ENCODE data around the gene ELMO1.

The ELMO1 gene

DNA sequence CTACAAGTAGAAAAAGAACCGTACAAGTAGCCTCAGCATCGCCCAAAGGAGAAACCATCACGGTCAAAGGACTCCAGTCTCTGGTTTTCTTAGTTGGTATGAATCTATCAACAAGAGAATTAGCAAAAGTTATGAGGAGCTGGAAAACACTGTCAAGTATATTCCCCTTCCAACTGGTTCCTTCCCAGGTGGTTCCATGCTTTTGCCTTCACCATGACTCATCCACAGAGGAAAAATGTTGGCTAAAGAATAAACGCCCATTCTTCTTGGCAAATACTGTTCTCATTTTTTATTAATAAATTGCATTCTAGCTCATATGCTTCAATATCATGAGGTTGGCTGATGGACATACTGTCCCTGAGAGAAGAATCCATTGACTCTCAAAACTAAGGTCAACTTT lies 6.4 kb downstream of the ELMO1 start:
- TF ChIP-seq, protein P1, sequence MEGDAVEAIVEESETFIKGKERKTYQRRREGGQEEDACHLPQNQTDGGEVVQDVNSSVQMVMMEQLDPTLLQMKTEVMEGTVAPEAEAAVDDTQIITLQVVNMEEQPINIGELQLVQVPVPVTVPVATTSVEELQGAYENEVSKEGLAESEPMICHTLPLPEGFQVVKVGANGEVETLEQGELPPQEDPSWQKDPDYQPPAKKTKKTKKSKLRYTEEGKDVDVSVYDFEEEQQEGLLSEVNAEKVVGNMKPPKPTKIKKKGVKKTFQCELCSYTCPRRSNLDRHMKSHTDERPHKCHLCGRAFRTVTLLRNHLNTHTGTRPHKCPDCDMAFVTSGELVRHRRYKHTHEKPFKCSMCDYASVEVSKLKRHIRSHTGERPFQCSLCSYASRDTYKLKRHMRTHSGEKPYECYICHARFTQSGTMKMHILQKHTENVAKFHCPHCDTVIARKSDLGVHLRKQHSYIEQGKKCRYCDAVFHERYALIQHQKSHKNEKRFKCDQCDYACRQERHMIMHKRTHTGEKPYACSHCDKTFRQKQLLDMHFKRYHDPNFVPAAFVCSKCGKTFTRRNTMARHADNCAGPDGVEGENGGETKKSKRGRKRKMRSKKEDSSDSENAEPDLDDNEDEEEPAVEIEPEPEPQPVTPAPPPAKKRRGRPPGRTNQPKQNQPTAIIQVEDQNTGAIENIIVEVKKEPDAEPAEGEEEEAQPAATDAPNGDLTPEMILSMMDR (IDR thresholded peaks at IDR 0.05; ENCODE audit: low read depth, low read length) = no peak
- H3K27ac ChIP-seq = no peak overlapping the region
- no peak overlapping the region for H3K4me3 ChIP-seq (ENCODE audit: low read depth, low read length)

DNA sequence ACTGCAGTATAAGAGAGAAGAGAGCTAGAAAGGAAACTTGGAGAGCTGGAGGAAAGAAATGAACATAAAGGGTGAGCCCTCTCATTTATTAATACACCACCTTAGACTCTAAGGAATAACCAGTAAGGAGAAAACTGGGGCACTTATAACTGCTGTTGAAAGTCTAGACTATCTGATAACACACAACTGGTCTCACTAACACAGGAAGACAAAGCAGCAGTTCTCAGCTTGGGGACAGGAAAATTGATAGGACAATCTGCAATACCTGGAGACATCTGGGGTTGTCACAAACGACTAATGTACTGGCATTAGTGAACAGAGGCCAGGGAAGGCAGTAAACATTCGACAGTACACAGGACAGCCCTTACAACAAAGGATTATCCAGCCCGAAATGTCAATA lies 6.8 kb downstream of the ELMO1 start:
- Histone ChIP-seq H3K9me3 (ENCODE audit: severe bottlenecking) (no peaks in the 10 kb centered on the region), H3K27me3 (ENCODE audit: insufficient read depth, low read depth, severe bottlenecking) (no peaks in the 10 kb centered on the region), H3K27ac (no peak overlapping the region), H3K4me3 (ENCODE audit: low read depth, low read length) (no peak overlapping the region), H3K36me3 (no peaks in the 10 kb centered on the region; the same call in 1 of the 2 replicates)
- no peak for DNase-seq
- TF ChIP-seq, protein P1 (IDR thresholded peaks at IDR 0.05; ENCODE audit: low read depth, low read length) = no peak

More for the DNA sequence above, 6.4 kb downstream of the ELMO1 start:
- Histone ChIP-seq H3K9me3 (ENCODE audit: severe bottlenecking) (no peaks in the 10 kb centered on the region), H3K36me3 (no peaks in the 10 kb centered on the region; the same call in 1 of the 2 replicates), H3K27me3 (ENCODE audit: insufficient read depth, low read depth, severe bottlenecking) (no peaks in the 10 kb centered on the region)
- no peak for DNase-seq

DNA sequence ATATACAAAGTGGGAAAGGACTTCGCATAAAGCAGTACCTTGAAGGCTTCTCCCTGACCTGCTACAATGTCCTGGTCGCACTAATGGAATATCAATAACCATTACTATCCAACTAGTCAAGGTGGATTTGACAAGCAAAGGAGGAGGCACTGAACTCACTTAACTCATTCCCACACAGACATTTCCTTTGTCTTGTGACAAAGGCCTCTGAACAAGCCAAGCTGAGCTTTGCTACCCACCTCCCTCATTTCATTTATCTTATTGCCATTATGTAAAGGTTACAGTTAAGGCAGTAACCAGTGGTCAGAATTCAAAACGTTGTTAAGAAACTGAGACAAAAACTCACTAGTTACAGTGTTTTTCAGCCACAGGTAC lies 7.3 kb downstream of the ELMO1 start:
- Histone ChIP-seq H3K9me3 (ENCODE audit: severe bottlenecking) (no peaks in the 10 kb centered on the region), H3K4me3 (ENCODE audit: low read depth, low read length) (no peak overlapping the region), H3K27me3 (ENCODE audit: insufficient read depth, low read depth, severe bottlenecking) (no peaks in the 10 kb centered on the region), H3K27ac (no peak overlapping the region), H3K36me3 (no peaks in the 10 kb centered on the region; the same call in 1 of the 2 replicates)
- DNase-seq = no peak
- TF ChIP-seq, protein P1 (IDR thresholded peaks at IDR 0.05; ENCODE audit: low read depth, low read length) = no peak

DNA sequence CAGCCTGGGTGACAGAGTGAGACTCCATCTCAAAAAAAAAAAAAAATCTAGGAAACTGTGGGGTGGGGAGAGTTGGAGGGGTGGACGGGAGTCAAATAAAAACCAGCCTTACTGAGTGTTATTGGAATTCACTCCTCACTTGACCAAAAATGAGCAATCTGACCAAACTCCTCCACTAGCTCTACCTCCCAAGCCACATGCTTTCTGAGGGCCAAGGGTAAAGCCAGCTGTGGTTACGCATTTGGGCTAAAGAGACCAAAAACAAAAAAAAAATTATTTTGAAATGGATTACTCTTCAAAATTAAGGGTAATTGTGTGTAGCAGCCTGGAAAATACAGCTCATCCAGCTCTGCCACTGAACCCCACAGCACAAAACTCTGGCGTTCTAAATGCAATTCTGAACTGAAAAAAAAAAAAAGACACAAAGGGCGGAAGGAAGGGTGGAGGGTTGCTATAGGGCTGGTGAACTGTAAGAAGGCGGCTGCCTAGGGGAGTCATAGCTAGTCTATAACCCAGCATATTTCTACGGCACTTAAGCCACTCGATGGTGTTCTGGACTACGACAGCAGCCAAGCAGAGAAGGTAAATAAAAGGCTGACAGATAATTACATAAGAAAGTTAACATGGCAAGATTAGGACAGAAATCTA lies 7.8 kb downstream of the ELMO1 start:
- no peak overlapping the region for H3K27ac ChIP-seq
- no peak for DNase-seq
- no peaks in the 10 kb centered on the region for H3K36me3 ChIP-seq
- no peak overlapping the region for H3K4me3 ChIP-seq (ENCODE audit: low read depth, low read length)
- H3K9me3 ChIP-seq (ENCODE audit: severe bottlenecking) = no peaks in the 10 kb centered on the region
- TF ChIP-seq, protein P1 (IDR thresholded peaks at IDR 0.05; ENCODE audit: low read depth, low read length) = no peak
- H3K27me3 ChIP-seq (ENCODE audit: insufficient read depth, low read depth, severe bottlenecking) = no peaks in the 10 kb centered on the region

DNA sequence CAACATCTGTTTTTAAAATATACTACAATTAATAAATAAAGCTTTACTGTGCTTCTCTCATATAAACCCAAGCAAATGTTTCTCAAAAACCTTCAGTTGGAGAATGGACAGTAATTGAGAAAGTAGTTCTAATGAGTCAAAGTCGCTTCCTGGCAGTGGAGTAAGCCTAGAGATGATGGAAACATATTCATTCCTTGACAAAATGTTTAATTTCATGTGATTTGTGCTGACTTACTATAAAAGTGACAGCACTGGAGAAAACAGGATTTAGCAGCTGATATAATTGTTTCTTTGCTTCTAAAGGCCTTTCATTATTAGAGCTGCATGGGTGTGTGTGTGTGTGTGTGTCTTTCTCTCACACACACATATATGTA lies 9.0 kb downstream of the ELMO1 start:
- TF ChIP-seq, protein P1 (IDR thresholded peaks at IDR 0.05; ENCODE audit: low read depth, low read length) = no peak
- Histone ChIP-seq H3K36me3 (no peaks in the 10 kb centered on the region), H3K9me3 (ENCODE audit: severe bottlenecking) (no peaks in the 10 kb centered on the region), H3K4me3 (ENCODE audit: low read depth, low read length) (no peak overlapping the region), H3K27me3 (ENCODE audit: insufficient read depth, low read depth, severe bottlenecking) (no peaks in the 10 kb centered on the region), H3K27ac (no peak overlapping the region)
- no peak for DNase-seq

Measured in WERI-Rb-1 (cell line).